SIG-M5 treated with dmso at 0.1 percent for 504 hours (cell line): Measurements from ENCODE around the gene UCMA.
"Not testable (repeated sequence)": the region's sequence is repeated elsewhere in the genome, so short reads cannot be mapped to it uniquely, and the experiment has no call there.

Source experiments
- DNase-seq: peaks from one replicate; lab custom pipeline; 2025; ENCODE audit not compliant: unreplicated experiment; lab: John Stamatoyannopoulos, UW

Gene UCMA, protein sequence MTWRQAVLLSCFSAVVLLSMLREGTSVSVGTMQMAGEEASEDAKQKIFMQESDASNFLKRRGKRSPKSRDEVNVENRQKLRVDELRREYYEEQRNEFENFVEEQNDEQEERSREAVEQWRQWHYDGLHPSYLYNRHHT

DNA sequence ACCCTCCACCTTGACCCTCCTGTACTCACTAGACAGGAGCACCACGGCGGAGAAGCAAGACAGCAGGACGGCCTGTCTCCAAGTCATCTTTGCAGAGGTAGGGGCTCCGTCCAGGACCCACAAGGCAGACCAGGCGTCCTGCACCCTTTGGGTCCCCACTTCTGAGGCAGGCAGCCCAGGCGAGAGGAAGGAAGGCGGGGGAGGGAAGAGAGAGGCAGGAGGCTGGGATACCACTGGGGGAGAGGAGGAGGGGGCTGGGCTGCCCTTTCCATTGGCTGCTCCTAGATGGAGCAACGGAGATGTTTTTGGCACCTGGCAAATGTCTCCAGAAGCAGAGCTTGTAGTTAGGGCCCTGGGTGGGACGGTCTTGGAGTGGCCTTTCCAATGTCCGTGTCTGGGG, at the start of gene UCMA:
TSS of gene UCMA (minus strand) at position 203 of the 400 bp plus-strand sequence. CDS start at position 87, 116 bp downstream.
- DNase-seq: no peak

DNA sequence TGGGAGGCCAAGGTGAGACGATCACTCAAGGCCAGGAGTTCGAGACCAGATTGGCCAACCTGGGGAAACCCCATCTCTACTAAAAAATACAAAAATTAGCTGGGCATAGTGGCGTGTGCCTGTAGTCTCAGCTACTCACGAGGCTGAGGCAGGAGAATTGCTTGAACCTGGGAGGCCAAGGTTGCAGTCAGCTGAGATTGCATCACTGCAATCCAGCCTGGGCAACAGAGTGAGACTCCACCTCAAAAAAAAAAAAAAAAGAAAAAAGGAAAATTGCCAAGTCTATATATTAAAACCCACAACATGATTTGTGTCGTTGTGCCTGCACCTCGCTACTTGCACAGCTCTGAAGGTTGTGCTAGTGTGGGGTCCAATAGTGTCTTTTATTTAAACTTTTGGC, 48.2 kb upstream of the UCMA start:
- not testable (repeated sequence) for DNase-seq

DNA sequence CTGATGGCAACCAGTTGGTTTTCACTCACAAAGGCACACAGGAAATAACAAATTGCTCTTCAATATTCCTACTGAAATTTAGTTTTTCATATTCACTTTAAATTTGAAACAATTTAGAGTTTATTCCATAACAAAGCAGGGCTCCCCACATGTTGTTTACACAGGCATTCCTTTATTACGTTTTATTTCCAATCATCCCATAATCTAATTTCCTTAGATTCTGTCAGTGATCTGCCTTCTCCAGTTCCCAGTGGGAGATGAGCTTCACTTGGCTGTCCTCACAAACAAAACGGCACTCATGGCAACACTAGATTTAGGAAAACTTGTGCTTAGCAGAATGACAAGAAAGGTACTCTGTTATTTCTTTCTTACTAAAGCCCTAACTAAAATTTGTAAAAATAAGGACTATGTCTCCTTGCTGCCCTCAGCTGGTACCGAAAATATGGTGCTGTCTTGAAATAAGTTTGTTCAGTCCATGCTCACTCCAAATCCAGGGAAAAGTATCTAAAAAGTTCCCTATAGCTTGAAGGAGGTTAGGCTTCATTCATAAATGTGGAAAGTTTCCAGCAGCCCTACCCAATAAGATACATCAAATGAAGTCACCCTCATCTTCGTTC, 42.7 kb upstream of the UCMA start:
- DNase-seq: no peak

DNA sequence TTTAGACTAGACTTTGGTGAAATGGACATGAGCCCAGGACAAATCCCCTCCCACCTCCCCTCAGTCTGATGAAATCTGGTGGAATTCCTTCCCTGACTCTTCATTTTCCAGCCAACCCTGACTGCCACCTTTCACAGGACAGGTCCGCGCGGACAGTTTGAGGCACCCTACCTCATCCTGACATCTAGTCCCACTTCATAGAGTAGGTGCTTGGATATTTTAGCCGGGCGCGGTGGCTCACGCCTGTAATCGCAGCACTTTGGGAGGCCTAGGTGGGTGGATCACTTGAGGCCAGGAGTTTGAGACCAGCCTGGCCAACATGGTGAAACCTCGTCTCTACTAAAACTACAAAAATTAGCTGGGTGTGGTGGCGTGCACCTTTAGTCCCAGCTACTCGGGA, 42.0 kb upstream of the UCMA start:
- DNase-seq: not testable (repeated sequence)

DNA sequence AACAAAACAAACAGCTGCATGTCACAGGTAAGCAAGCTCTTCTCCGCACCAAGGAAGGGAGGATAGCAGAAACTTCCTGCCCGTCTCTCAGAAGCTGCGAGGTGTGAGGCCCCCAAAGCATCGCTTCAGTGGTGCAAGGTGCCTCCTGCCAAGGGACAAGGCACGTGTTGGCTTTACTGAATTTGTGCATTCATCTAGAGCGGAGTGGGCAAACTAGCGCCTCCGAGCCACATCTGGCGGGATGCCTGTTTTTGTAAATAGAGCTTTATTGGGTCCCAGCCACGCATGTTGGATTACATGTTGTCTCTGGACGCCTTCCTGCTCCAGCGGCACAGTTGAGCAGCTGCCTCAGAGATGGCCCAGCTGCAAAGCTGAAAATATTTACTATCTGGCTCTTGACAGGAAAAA, 38.0 kb upstream of the UCMA start:
- DNase-seq: no peak

DNA sequence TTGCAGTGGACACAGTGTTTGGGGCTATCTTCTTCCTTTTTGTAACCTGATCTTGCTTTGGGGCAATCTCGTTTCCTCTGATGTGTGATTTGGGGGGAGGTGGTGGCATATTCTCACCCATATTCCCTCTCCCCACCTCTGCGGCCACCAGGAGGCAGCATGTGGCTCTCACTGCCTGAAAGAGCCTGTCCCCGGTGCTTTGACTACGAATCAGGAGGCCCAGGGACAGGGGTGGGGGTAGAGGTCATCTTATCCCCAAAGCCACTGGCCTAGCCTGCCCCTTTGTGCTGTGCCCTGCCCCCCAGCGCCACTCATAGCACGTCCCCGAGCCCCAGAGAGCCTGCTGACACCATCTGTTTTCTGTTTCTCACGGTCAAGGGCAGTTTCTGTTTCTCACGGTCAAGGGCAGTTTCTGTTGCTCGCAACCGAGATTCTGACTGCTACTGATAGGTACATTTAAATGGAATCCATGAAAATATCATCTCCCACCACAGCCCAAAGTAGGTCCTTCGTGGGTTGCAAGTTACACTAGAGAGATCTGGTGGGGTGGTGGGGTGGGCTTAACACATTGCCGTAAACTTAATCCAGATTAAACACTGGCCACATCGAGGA, 37.5 kb upstream of the UCMA start:
- no peak for DNase-seq

DNA sequence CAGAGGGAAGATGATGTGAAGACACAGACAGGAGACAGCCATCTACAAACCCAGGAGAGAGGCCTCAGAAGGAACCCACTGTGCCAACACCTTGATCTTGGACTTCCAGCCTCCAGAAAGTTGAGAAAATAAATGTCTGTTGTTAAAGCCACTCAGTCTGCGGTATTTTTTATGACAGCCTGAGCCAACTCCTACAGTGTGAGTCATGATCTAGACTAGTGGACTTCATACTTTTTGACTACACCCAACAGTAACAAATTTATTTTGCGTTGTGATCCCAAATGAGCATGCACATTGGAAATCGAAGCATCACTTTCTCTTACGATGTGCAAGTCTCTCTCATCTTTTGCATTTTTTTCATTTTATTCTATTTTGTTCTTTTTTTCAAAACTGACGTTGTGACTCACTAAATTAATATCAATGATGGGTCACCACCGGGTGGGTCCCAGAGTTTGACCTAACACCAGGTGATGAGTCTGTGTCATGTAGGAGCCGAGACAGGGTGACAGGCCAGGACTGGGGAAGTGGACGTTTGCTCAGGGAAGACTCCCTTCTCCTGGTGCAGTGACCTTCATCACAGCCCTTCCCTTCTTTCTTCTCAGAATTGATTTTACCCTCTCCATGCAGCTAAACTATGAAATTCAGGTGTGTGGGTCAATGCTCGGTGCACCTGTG, 36.8 kb upstream of the UCMA start:
- no peak for DNase-seq

DNA sequence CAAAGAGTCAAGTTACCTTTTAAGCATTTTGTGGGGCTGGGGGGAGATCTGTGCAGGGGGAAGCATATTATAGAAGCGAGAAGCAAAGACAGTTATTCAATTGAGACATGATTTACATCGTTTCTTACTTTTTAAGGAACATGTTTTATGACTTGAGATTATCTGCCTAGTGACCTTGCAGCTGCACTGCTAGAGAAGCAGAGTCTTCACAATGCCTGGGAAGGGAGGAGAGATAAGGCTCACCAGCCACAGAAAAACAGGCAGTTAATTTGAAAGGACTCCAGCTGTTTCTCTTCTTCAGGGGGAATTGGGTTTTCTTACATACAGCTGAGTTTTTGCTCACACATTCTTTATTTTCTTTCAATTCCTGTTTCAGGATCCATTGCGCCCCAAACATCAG, 34.7 kb upstream of the UCMA start:
- DNase-seq: no peak

DNA sequence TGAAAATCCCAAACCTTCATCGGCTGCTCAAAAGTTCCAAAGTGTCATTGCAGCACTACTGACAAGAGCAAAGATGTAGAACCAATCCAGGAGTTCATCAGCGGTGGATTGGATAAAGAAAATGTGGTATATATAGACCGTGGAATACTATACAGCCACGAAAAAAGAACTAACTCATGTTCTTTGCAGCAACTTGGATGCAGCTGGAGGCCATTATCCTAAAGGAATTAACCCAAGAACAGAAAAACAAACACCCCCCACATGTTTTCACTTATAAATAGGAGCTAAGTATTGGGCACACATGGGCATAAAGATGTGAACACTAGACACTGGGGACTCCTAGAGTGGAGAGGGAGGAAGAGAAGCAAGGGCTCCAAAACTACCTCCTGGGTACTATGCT, 34.1 kb upstream of the UCMA start:
- no peak for DNase-seq

DNA sequence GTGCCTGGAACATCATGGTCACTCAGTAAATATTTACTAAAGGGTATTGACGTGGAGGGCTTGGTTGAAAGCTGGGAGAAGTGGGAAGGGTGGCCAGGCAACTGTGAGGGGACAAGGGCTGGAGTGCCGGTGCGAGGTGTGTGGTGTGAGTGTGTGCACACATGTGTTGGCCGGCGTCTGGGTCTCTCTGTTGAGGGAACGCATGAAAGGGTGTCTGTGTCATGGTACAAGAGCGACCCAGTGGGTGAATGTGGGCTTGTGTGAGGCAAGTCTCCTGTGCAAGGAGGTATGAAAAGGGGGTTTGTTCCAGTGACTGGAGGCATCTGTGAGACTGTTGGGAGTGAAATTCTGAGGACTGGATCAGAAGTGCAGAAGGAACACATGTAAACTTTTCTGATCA, 29.4 kb upstream of the UCMA start:
- DNase-seq: no peak

DNA sequence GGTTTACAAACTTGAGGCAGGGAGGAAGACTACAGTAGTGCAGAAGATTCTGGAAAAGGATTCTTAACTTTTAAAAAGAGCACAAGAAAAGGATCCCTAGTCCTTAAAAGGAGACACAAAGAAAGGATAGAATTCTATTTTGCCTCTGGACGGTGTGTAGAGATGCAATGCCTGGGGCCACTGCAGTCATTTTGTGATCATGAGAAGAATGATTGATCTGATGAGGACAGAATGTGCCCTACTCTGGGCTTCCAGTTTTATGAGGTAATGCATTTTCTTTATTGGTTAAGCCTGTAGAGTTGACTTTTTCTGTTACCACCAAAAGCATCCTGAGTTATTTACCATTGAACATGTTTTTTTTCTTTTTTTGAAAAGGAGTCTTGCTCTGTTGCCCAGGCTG, 28.3 kb upstream of the UCMA start:
- DNase-seq: no peak

DNA sequence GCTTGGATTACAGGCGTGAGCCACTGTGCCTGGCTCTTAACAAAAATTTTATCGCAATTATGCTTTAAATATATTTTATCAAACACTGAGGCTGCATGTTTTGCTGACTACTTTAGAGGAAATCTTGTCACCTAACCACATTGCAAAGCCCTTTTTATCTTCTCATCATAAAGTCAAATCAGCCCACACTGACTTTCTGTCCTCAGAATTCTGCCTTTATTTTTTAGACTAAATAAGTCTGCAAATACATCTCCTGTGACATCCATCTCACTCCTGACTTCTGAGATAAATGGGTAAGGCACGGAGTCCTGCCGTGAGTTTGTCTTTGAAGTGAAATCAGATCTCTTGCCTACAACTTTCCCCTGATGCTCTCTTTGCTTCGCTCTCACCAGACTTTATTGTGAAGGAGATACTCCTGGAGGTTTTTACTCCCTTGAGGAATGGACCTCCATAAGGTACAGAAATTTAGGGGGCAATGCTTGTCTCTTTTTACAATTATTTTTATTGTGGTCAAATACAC, 23.5 kb upstream of the UCMA start:
- DNase-seq: no peak

DNA sequence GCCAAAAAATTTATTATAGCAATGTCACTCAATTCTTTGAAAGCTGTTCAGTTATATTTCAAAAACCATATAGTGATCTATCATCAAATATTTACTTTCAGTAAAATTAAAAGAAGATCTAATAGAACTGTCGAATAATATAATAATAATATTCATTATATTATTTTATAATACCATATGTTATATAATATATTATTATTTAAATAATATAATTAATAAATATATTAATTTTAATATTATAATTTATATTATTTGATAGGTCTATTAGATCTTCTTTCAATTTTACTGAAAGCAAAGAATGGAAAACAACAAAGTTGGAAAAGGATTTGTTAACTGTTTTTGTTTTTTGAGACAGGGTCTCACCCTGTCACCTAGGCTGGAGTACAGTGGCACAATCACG, 22.5 kb upstream of the UCMA start:
- DNase-seq: no peak

DNA sequence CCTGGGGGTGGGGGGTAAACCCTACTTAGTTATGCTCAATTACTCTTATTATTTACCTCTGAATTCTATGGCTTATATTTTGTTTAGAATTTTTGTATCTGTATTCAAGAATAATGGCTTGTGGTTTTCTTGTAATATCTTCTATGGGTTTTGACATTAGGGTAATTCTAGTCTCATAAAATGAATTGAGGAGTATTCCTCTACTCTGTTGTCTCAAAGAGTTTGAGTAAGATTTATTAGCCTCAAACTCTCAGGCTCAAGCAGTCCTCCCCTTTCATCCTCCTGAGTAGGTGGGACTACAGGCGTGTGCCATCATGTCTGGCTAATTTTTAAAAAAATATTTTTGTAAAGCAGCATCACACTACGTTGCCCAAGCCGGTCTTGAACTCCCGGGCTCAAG, 19.6 kb upstream of the UCMA start:
- no peak for DNase-seq

DNA sequence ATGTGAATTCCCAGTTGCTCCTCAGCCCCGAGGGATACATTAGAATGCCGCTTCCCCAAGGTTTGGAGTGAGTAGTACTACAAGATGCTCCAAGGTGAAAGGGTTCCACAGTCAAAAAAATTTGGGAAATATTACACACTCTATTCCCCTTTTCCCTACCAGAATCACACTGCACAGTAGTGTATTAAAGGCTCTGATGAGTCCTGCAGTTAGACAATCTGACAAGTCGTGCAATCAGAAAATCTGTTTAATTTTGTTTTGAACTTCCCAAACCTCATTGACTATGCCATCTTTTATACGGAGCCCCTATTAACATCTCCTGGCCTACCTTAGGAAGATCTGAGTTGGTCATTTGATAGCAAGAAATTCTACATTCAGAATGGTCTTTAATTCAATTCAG, 13.6 kb upstream of the UCMA start:
- DNase-seq: no peak

DNA sequence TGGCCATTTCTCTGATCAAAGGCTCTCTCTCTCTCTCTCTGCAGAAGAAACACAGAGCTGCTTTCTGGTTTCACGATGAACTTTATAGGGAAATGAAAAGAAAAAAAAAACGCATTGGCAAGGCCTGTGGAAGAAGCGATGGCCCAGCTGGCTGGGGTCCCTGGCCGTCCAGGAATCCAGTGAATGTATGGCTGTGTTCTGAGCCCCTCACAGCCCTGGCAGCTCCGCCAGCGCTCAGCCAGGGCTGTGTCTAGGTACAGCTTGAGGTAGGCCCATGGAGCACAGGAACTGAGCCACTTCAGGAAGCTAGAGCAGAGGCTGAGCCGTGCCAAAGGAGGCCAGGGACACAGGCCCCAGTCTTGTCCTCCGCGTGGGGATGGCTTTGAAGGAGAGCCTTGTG, 13.1 kb upstream of the UCMA start:
- no peak for DNase-seq

DNA sequence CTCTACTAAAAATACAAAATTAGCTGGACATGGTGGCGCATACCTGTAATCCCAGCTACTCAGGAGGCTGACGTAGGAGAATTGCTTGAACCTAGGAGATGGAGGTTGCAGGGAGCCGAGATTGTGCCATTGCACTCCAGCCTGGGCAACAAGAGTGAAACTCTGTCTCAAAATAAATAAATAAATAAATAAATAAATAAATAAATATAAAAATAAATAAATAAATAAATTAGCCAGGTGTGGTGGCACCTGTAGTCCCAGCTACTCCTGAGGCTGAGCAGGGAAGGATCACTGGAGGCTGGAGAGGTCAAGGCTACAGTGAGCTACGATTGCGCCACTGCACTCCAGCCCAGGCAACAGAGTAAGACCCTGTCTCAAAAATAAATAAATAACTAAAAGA, 8.1 kb upstream of the UCMA start:
- DNase-seq: not testable (repeated sequence)

DNA sequence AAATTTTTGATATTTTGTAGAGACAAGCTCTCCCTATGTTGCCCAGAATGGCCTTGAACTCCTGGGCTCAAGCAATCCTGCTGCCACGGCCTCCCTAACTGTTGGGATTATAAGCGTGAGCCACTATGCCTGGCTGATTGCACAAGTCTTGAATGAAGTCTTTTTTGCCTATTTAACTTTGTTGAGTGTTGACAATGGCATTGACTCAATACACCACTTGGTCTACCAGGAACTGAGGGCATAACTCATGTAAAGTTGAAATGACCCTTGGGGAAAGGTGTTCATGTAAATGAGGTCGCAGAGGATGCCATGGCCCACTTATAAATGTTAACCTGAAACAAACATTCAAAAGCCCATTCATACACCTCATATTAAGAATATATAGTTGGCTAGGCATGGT, 7.4 kb upstream of the UCMA start:
- no peak for DNase-seq

DNA sequence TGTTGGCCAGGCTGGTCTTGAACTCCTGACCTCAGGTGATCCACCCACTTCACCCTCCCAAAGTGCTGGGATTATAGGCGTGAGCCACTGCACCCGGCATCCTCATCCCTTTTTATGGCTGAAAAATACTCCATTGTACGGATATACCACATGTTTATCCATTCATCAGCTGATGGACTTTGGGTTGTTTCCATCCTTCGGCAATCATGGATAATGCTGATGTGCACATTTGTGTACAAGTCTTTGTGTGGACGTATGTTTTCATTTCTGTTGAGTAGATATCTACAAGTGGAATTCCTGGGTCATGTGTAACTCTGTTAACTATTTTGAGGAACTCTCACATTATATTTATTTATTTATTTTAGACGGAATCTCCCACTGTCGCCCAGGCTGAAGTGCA, 5.7 kb upstream of the UCMA start:
- no peak for DNase-seq

DNA sequence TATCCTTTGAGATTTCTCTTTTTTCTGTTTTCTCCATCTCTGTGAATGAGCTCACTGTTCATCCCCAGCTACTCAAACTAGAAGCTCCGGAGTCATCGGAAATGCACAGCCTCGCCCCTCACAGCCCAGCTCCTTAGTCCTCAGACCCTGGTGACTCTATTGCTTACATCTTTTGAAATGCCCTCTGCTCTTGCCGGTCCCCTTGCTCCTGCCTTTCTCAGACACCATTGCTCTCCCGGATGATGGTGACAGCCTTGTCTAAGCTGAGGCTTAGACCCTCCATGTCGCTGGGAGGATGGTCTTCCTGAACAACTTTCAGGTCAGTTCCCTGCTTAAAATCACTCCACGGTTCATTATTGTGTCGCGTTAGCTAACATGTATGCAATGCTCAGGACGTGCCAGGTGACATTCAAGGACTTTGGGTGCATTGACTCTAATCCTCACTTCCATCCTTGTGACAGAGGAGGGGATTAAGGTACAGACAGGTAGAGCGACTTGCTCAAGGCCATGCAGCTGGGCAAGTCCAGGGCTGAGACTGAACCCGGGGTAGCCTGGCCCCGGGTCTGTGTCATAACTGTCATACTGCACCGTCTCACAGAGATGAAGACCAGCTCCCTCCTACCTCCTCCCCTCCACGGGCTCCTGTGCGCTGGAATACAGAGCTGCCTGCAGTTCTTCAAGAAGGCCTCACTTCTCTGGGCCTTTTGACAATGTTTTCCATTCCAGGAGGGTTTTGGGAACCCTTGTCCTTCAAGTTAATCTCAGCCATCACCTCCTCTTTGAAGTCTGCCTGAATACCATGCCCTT, 4.3 kb upstream of the UCMA start:
- no peak for DNase-seq

DNA sequence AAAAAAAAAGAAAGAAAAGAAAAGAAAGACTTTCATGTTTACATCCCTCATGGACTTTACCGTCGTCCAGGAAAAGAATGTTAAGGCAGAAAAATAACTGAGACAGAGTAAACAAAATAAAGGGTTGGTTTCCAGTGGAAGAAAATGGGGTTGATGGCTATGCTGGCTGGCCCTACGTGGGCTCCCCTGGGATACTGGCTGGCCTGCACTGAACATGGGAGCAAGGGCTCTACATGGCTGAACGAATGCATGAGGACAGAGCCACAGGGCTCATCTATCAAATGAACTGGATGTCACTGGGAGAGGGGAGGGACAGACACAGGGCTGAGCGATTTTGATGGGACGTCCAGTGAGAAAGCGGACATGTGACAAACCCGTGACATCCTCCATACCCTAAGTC, 2.5 kb upstream of the UCMA start:
- DNase-seq: no peak
